LNCAP (cell line): ENCODE results near the gene CELSR3.

ENCODE experiments used
- CTCF ChIP-seq: fragments of 450-650 bp; IDR thresholded peaks from 2 replicates; pipeline ENCODE4 v1.5.1; 2017; ENCODE audit warnings: mild to moderate bottlenecking

CELSR3 gene

GRCh38 chr3:48642605-48643004, 20.1 kb downstream of the CELSR3 start:
- TF ChIP-seq CTCF, result no peak

- TF ChIP-seq CTCF, result no peak
These were observed 21.3 kb downstream of the CELSR3 start for GRCh38 chr3:48641396-48641795.

- no peak for TF ChIP-seq CTCF
These were observed 22.6 kb downstream of the CELSR3 start for GRCh38 chr3:48639944-48640606.

- no peak for TF ChIP-seq CTCF
These were observed 25.4 kb downstream of the CELSR3 start for GRCh38 chr3:48637305-48637704.

- TF ChIP-seq CTCF, result no peak
These were observed 26.5 kb downstream of the CELSR3 start for GRCh38 chr3:48636149-48636655.

- TF ChIP-seq CTCF, result peak; percentile 72
These were observed 27.3 kb downstream of the CELSR3 start, which contains the start of gene SLC26A6 for GRCh38 chr3:48635222-48636021. TSS of gene SLC26A6 (minus strand) at chr3:48635461. CDS start at chr3:48635393, 68 bp downstream.

- no peak for TF ChIP-seq CTCF
These were observed 27.9 kb downstream of the CELSR3 start for GRCh38 chr3:48634661-48635221.
